H9 (cell line): ENCODE measurements around the gene CALML4. TPM values are rescaled to one million over a fixed set of nuclear protein-coding genes. Genes with fewer than 3 reads are reported as not detected.

Source experiments
- DNase-seq: peaks from one replicate; pipeline ENCODE4 v3.0.0-alpha.2; 2017
- H2AFZ ChIP-seq: one replicate; pipeline ENCODE4 v1.6.1; 2013; ENCODE audit warnings: mild to moderate bottlenecking, low read length, control low read depth, moderate library complexity
- H2AK5ac ChIP-seq: 2 replicates; pipeline ENCODE4 v1.6.1; 2013; ENCODE audit warnings: low read length, control low read depth, mixed read lengths; ENCODE audit not compliant: insufficient read length
- H2BK120ac ChIP-seq: one replicate; pipeline ENCODE4 v1.6.1; 2013; ENCODE audit warnings: low read depth, mild to moderate bottlenecking, low read length, control low read depth, inconsistent platforms; ENCODE audit not compliant: poor library complexity, severe bottlenecking
- H2BK12ac ChIP-seq: 2 replicates; pipeline ENCODE4 v1.6.1; 2013; ENCODE audit warnings: low read length, control low read depth, mixed read lengths, low read depth; ENCODE audit not compliant: insufficient read length
- H2BK15ac ChIP-seq: 2 replicates; pipeline ENCODE4 v1.6.1; 2013; ENCODE audit warnings: low read depth, low read length, control low read depth
- H2BK20ac ChIP-seq: one replicate; pipeline ENCODE4 v1.6.1; 2013; ENCODE audit warnings: low read depth, mild to moderate bottlenecking, low read length, control low read depth, inconsistent platforms; ENCODE audit not compliant: poor library complexity, severe bottlenecking
- H2BK5ac ChIP-seq: 2 replicates; pipeline ENCODE4 v1.6.1; 2013; ENCODE audit warnings: low read length, control low read depth, mixed read lengths; ENCODE audit not compliant: insufficient read length
- H3K14ac ChIP-seq: 2 replicates; pipeline ENCODE4 v1.6.1; 2013; ENCODE audit warnings: low read length, control low read depth; ENCODE audit not compliant: insufficient read depth
- H3K18ac ChIP-seq: 2 replicates; pipeline ENCODE4 v1.6.1; 2013; ENCODE audit warnings: low read depth, mild to moderate bottlenecking, mixed read lengths, low read length, control low read depth; ENCODE audit not compliant: insufficient read length
- H3K23ac ChIP-seq: 2 replicates; pipeline ENCODE4 v1.6.1; 2013; ENCODE audit warnings: low read length, control low read depth, mixed read lengths, low read depth; ENCODE audit not compliant: insufficient read length
- H3K23me2 ChIP-seq: 2 replicates; pipeline ENCODE4 v1.6.1; 2013; ENCODE audit warnings: low read depth, mild to moderate bottlenecking, mixed read lengths, low read length, control low read depth; ENCODE audit not compliant: insufficient read length, poor library complexity, severe bottlenecking
- H3K27ac ChIP-seq: 2 replicates; pipeline ENCODE4 v1.5.1; 2013; ENCODE audit warnings: low read length, control low read depth, mixed read lengths, low read depth; ENCODE audit not compliant: insufficient read length
- H3K27me3 ChIP-seq: 2 replicates; pipeline ENCODE4 v1.6.1; 2013; ENCODE audit warnings: low read length, control low read depth, inconsistent platforms; ENCODE audit not compliant: insufficient read depth
- H3K4ac ChIP-seq: 2 replicates; pipeline ENCODE4 v1.6.1; 2013; ENCODE audit warnings: low read depth, mild to moderate bottlenecking, control low read depth, inconsistent platforms, low read length, moderate library complexity
- H3K4me1 ChIP-seq: 2 replicates; pipeline ENCODE4 v1.6.1; 2013; ENCODE audit warnings: low read length, control low read depth, inconsistent platforms; ENCODE audit not compliant: insufficient read depth
- H3K4me2 ChIP-seq: 2 replicates; pipeline ENCODE4 v1.6.1; 2013; ENCODE audit warnings: low read length, control low read depth, mixed read lengths; ENCODE audit not compliant: insufficient read length, insufficient read depth
- H3K56ac ChIP-seq: 2 replicates; pipeline ENCODE4 v1.6.1; 2013; ENCODE audit warnings: low read depth, mild to moderate bottlenecking, mixed read lengths, low read length, control low read depth; ENCODE audit not compliant: insufficient read length
- H3K79me1 ChIP-seq: 2 replicates; pipeline ENCODE4 v1.6.1; 2013; ENCODE audit warnings: low read depth, mild to moderate bottlenecking, moderate library complexity, low read length, control low read depth, inconsistent platforms; ENCODE audit not compliant: insufficient read depth, poor library complexity, severe bottlenecking
- H3K79me2 ChIP-seq: 2 replicates; pipeline ENCODE4 v1.6.1; 2013; ENCODE audit warnings: low read length, control low read depth, inconsistent platforms; ENCODE audit not compliant: insufficient read depth
- H3K9ac ChIP-seq: 2 replicates; pipeline ENCODE4 v1.6.1; 2013; ENCODE audit warnings: low read length, control low read depth, mixed read lengths; ENCODE audit not compliant: insufficient read length; ENCODE audit errors: extremely low read depth
- H3K9me3 ChIP-seq: one replicate; pipeline ENCODE4 v1.6.1; 2013; ENCODE audit warnings: low read depth, low read length, inconsistent platforms; ENCODE audit not compliant: control insufficient read depth
- H3T11ph ChIP-seq: one replicate; pipeline ENCODE4 v1.6.1; 2013; ENCODE audit warnings: mild to moderate bottlenecking, low read length, control low read depth, inconsistent platforms
- H4K20me1 ChIP-seq: one replicate; pipeline ENCODE4 v1.6.1; 2013; ENCODE audit not compliant: control insufficient read depth, insufficient read length, insufficient read depth
- H4K5ac ChIP-seq: 2 replicates; pipeline ENCODE4 v1.6.1; 2013; ENCODE audit warnings: low read depth, mild to moderate bottlenecking, mixed read lengths, low read length, control low read depth; ENCODE audit not compliant: insufficient read length
- H4K8ac ChIP-seq: replicated peaks from 2 replicates; pipeline ENCODE4 v1.6.1; 2013; ENCODE audit warnings: low read length, control low read depth, mixed read lengths, low read depth; ENCODE audit not compliant: insufficient read length
- H4K91ac ChIP-seq: 2 replicates; pipeline ENCODE4 v1.6.1; 2013; ENCODE audit warnings: low read depth, mild to moderate bottlenecking, moderate library complexity, mixed read lengths, low read length, control low read depth; ENCODE audit not compliant: insufficient read length
- H3K27ac Mint-ChIP-seq, 3 experiments: 2 replicates in 2 of 3; 3 replicates in 1 of 3; pipeline ENCODE4 v1.8.0; 2020 to 2021; ENCODE audit warnings: mixed read lengths in 3 of 3, mild to moderate bottlenecking in 1 of 3, moderate library complexity in 1 of 3
- H3K27me3 Mint-ChIP-seq: 2 replicates; pipeline ENCODE4 v1.8.0; 2021; ENCODE audit warnings: low read depth, mild to moderate bottlenecking, moderate library complexity, mixed read lengths
- H3K36me3 Mint-ChIP-seq, 3 experiments: 2 replicates in 2 of 3; 3 replicates in 1 of 3; pipeline ENCODE4 v1.8.0; 2020 to 2021; ENCODE audit warnings: low read depth in 3 of 3, mixed read lengths in 3 of 3; ENCODE audit not compliant: insufficient read depth in 1 of 3
- H3K4me1 Mint-ChIP-seq, 2 experiments: 2 replicates each; pipeline ENCODE4 v1.8.0; 2020; ENCODE audit warnings: mixed read lengths in 2 of 2
- H3K4me3 Mint-ChIP-seq, 2 experiments: 2 replicates in 1 of 2; 3 replicates in 1 of 2; pipeline ENCODE4 v1.8.0; 2020 to 2021; ENCODE audit warnings: mild to moderate bottlenecking in 2 of 2, mixed read lengths in 2 of 2, moderate library complexity in 1 of 2
- H3K9me3 Mint-ChIP-seq, 2 experiments: 2 replicates in 1 of 2; 3 replicates in 1 of 2; pipeline ENCODE4 v1.8.0; 2020; ENCODE audit warnings: mild to moderate bottlenecking in 2 of 2, mixed read lengths in 2 of 2, moderate library complexity in 1 of 2
- WGBS: extraction: QIAGEN DNeasy Blood & Tissue Kit; methylation state at CpG from one replicate; pipeline ENCODE4 v1.1.7; 2013; ENCODE audit warnings: missing lambda C conversion rate, low lambda C conversion rate, mixed read lengths; ENCODE audit not compliant: insufficient read length; ENCODE audit errors: extremely low coverage; 5-methylcytosine and 5-hydroxymethylcytosine counted together
- total RNA-seq: library from RNA; stranded (reverse); gene quantifications from 2 replicates; pipeline ENCODE4 v1.2.1, GENCODE V29; 2021
- TF ChIP-seq, protein P1 (sequence below): fragments of 200-600 bp; sonication (generic); conservative IDR thresholded peaks from 3 replicates; pipeline ENCODE4 v1.8.0; 2021; ENCODE audit warnings: antibody characterized with exemption, mild to moderate bottlenecking

CALML4 gene
- total RNA-seq, 1 experiment from 2014 or later: 11.8 TPM

DNA sequence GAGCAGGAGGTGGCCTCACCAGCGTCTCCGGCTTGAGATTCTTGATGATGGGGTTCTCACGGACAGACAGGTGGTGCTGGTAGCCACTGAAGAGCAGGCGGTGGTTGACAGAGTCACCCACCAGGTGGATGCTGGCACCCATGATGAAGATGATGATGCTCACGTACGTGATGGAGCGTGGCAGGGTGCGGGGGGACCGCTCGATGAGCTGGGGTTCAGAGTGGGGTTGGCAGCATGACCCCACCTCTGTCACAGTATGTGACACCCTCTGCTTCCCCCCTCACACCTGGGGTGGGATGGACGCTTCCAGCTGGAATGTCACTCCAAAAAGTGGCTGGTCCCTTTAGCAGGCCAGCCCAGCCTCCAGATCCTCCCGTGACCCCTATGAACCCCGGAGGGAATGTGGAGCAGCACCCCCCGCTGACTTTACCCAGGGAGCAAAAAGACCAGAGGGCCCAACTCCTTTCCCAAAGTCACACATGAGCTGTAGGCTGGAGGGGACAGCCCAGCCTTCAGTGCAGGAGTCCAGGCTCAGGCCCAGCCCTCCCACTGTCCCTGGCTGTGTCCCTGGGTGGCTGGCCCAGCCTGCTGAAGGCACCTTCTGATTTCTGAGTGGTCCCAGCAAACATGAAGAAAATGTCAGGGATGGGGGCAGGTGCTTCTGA is 6.7 kb upstream of the CALML4 start:
- Mint-ChIP-seq H3K27ac (peak overlapping the region in 2 of 3 experiments; percentile 58 to 73; a peak in 2 of 7 replicates), H3K4me3 (no peak overlapping the region), H3K9me3 (no peaks in the 10 kb centered on the region), H3K27me3 (no peaks in the 10 kb centered on the region; the same call in 1 of the 2 replicates), H3K36me3 (peaks cover 4 to 25% (median 17%) of the 10 kb centered on the region in 3 experiments; a peak in 6 of 7 replicates), H3K4me1 (peaks cover 7 to 21% of the 10 kb centered on the region in 2 experiments)
- Histone ChIP-seq H3K23ac (no peak overlapping the region), H3K9ac (no peak overlapping the region), H2BK12ac (no peak overlapping the region), H3K79me1 (peaks cover 11% of the 10 kb centered on the region), H3K14ac (no peak overlapping the region; the same call in 1 of the 2 replicates), H3K56ac (no peak overlapping the region), H3K27ac (no peak overlapping the region), H4K91ac (no peak overlapping the region), H4K8ac (no peak overlapping the region), H3K23me2 (no peaks in the 10 kb centered on the region), H2BK20ac (no peak overlapping the region), H3T11ph (no peak overlapping the region), H3K4me2 (no peak overlapping the region), H2BK15ac (no peak overlapping the region), H3K79me2 (no peaks in the 10 kb centered on the region; the same call in 1 of the 2 replicates), H2BK5ac (no peak overlapping the region), H2AK5ac (no peak overlapping the region), H3K4me1 (peaks cover 1% of the 10 kb centered on the region; the same call in 1 of the 2 replicates), H3K9me3 (no peaks in the 10 kb centered on the region), H3K27me3 (no peaks in the 10 kb centered on the region), H3K18ac (no peak overlapping the region), H4K5ac (no peak overlapping the region), H2AFZ (no peak overlapping the region), H3K4ac (no peak overlapping the region), H4K20me1 (peaks cover 2% of the 10 kb centered on the region), H2BK120ac (no peak overlapping the region)
- TF ChIP-seq, protein P1, sequence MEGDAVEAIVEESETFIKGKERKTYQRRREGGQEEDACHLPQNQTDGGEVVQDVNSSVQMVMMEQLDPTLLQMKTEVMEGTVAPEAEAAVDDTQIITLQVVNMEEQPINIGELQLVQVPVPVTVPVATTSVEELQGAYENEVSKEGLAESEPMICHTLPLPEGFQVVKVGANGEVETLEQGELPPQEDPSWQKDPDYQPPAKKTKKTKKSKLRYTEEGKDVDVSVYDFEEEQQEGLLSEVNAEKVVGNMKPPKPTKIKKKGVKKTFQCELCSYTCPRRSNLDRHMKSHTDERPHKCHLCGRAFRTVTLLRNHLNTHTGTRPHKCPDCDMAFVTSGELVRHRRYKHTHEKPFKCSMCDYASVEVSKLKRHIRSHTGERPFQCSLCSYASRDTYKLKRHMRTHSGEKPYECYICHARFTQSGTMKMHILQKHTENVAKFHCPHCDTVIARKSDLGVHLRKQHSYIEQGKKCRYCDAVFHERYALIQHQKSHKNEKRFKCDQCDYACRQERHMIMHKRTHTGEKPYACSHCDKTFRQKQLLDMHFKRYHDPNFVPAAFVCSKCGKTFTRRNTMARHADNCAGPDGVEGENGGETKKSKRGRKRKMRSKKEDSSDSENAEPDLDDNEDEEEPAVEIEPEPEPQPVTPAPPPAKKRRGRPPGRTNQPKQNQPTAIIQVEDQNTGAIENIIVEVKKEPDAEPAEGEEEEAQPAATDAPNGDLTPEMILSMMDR: no peak
- DNase-seq: no peak
- WGBS: no CpG with 5 or more reads among the region's 14 CpGs
